HUDEP-2 (cell line): Measurements from ENCODE around the gene CCL4L2.
"Not testable (repeated sequence)": the region's sequence is repeated elsewhere in the genome, so short reads cannot be mapped to it uniquely, and the experiment has no call there.

ENCODE experiments used
- DNase-seq, 76 experiments: peaks; one replicate each; lab custom pipeline; 2025; ENCODE audit not compliant: unreplicated experiment in 76 of 76; lab: John Stamatoyannopoulos, UW

Gene CCL4L2

GRCh38 chr17:36194832-36195433 lies 15.9 kb upstream of the CCL4L2 start:
- DNase-seq, result not testable (repeated sequence)

- no peak for DNase-seq
Observed at GRCh38 chr17:36195434-36196130, 15.3 kb upstream of the CCL4L2 start.

DNA sequence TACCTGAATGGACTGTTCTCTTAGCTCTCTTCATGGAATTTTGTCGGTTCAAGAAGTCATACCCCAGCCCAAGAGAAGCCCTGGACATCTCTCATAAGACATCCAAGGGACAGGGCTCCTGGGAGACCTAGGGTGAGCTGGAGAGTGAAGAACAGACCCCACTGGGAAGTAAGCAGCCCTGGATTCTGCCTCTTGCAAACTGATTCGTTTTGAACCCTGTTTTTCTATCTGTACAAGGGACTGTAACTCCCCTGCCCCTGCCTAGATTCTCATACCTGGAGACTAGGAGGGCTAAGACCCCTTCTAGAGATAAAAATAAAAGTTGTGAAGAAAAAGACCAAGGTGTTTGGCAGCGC lies 14.8 kb upstream of the CCL4L2 start:
- DNase-seq, result no peak

GRCh38 chr17:36197387-36197703 lies 13.5 kb upstream of the CCL4L2 start:
- DNase-seq, result no peak

GRCh38 chr17:36198831-36199465 lies 11.9 kb upstream of the CCL4L2 start:
- DNase-seq, result peak in 10 of 76 experiments; percentile 15 to 72 (median 36)

- not testable (repeated sequence) for DNase-seq
Observed at GRCh38 chr17:36201102-36201501, 9.8 kb upstream of the CCL4L2 start.

GRCh38 chr17:36201506-36201905 lies 9.4 kb upstream of the CCL4L2 start:
- not testable (repeated sequence) for DNase-seq

GRCh38 chr17:36203335-36203734 lies 7.5 kb upstream of the CCL4L2 start:
- peak in 1 of 76 experiments; percentile 19 for DNase-seq

- no peak for DNase-seq
Observed at GRCh38 chr17:36204724-36205500, 6.0 kb upstream of the CCL4L2 start.

- no peak for DNase-seq
Observed at GRCh38 chr17:36205637-36206485, 5.0 kb upstream of the CCL4L2 start.

GRCh38 chr17:36206486-36206821 lies 4.4 kb upstream of the CCL4L2 start:
- DNase-seq, result not testable (repeated sequence)

DNA sequence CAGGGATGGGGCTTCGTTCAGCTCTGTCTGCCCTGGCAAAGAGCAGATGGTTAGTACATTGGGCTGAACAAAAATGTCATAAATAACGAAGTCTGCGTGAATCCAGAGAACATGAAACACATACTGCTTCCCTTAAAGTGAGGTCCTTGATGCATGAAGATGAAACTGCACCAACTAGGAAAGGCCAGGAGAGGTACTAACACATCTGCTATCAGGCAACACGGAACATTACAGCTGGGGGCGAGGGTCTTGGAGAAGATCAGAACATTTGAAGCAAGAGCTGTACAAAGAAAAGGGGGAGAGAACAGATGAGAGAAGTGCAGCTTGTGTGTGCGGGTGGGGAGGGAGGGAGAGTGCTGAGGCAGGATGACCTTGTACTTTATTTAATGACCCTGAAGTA lies 3.5 kb upstream of the CCL4L2 start:
- not testable (repeated sequence) for DNase-seq

DNA sequence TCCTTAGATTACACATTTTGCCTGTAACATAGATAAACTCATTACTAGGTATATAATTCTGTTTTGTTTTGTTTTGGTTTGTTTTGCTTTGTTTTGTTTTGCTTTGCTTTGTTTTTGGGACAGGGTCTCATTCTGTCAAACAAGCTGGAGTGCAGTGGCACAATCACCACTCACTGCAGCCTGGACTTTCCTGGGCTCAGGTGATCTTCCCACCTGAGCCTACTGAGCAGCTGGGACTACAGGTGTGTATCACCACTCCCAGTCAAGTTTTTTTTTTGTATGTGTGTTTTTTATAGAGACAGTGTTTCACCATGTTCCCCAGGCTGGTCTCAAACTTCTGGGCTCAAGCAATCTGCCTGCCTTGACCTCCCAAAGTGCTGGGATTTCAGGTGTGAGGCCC lies 1.3 kb upstream of the CCL4L2 start:
- DNase-seq, result no peak

- not testable (repeated sequence) for DNase-seq
Observed at GRCh38 chr17:36211484-36212271, 815 bp downstream of the CCL4L2 start.

DNA sequence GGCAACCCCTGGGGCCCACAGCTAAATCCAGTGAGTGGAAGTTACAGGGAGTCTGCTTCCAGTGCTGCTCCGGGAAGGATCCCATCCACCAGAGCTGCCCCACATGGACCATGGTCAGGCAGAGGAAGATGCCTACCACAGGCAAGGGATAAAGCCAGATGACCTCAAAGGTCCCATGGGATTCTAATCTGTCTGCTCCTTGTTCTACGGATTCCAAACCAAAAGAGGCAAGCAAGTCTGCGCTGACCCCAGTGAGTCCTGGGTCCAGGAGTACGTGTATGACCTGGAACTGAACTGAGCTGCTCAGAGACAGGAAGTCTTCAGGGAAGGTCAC lies 1.4 kb downstream of the CCL4L2 start:
- no peak for DNase-seq

- no peak for DNase-seq
Observed at GRCh38 chr17:36212966-36213365, 2.1 kb downstream of the CCL4L2 start.

DNA sequence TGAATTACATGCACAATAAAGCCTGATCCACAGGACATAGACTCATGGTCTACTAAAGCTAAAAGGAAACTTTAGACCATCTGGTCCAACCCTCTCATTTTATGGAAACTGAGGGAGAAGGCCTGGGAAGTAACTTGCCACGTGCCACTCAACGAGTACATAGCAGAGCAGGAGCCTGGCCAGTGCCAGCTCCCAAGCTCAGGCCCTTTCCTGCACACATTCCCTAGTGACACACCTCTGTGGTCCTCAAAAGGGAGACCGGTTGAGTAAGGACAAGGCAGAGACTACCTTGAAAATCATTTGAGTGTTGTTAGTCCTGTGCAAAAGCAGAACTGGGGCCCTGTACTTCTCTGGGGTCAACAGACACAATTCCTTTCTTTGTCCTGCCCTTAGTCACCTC lies 2.8 kb downstream of the CCL4L2 start:
- DNase-seq, result no peak

GRCh38 chr17:36214918-36215317 lies 4.1 kb downstream of the CCL4L2 start:
- DNase-seq, result no peak

DNA sequence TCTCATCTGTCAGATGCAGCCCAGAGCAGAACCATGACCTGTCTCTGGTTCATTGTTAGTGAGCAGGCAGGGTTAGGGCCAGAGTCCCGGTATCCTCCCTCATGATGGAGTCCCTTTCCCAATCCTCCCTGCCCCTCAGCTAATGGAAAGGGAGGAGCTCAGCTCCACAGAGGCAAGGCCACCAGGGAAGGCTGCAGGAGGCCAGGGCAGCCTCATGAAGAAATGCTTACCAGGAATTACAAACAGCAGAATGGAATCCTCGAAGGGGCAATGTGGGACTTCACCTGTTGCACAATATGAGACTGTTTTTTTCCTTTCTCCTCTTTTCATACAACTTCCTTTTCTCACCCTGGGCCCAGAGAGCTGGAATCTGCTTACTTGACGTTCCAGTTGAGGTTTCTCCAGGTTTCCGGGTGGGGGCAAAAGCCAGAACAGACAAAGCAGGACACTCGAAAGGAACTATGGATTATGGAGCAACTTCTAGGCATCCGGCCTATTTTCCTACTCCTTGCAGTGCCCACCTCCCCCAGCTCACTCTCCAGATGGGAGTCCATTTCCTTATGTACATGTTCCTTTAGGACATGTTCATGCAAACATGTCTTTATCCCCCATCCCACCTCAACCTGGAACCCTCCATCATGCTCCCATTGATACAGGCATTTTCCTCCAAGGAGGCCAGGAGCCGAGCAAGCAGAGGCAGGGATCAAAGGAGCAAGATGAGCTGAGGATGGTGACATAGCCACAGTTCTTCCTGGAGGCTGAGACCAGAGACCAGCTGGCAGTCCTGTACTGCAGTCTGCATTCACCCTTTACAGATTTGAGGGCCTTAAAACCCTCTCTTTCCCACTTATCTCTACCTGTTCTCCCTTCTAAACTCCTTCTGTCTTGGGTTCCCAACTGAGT lies 4.8 kb downstream of the CCL4L2 start:
- not testable (repeated sequence) for DNase-seq
